ENCODE results near the gene ZNF888. TPM values are rescaled to one million over a fixed set of nuclear protein-coding genes. Genes with fewer than 3 reads are reported as not detected.

The ZNF888 gene
- total and polyA plus RNA-seq, 9 of the 15 experiments (the other 6 are each of a cell fraction or from before 2014, with no cell fraction given) = 1.6 to 13.3 (median 9.9) TPM

DNA sequence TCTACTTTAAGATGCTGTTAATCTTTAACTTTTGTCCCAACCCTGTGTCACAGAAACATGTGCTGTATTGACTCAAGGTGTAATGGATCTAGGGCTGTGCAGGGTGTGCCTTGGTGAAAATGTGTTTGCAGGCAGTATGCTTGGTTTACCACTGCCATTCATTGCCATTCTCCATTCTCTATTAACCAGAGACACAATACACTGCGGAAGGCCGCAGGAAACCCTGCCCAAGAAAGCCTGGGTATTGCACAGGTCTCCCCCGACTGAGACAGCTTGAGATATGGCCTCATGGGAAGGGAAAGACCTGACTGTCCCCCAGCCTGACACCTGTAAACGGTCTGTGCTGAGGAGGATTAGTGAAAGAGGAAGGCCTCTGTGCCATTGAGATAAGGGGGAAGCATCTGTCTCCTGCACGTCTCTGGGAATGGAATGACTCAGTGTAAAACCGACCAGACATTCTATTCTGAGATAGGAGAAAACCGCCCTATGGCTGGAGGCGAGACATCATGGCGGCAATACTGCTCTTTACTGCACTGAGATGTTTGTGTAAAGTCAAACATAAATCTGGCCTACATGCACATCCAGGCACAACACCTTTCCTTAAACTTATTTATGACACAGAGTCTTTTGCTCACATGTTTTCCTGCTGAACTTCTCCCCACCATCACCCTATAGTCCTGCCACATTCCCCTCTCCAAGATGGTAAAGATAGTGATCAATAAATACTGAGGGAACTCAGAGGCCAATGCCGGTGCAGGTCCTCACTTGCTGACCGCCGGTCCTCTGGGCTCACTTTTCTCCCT lies 13.1 kb upstream of the ZNF888 start (continued):
- TF ChIP-seq, protein P1, sequence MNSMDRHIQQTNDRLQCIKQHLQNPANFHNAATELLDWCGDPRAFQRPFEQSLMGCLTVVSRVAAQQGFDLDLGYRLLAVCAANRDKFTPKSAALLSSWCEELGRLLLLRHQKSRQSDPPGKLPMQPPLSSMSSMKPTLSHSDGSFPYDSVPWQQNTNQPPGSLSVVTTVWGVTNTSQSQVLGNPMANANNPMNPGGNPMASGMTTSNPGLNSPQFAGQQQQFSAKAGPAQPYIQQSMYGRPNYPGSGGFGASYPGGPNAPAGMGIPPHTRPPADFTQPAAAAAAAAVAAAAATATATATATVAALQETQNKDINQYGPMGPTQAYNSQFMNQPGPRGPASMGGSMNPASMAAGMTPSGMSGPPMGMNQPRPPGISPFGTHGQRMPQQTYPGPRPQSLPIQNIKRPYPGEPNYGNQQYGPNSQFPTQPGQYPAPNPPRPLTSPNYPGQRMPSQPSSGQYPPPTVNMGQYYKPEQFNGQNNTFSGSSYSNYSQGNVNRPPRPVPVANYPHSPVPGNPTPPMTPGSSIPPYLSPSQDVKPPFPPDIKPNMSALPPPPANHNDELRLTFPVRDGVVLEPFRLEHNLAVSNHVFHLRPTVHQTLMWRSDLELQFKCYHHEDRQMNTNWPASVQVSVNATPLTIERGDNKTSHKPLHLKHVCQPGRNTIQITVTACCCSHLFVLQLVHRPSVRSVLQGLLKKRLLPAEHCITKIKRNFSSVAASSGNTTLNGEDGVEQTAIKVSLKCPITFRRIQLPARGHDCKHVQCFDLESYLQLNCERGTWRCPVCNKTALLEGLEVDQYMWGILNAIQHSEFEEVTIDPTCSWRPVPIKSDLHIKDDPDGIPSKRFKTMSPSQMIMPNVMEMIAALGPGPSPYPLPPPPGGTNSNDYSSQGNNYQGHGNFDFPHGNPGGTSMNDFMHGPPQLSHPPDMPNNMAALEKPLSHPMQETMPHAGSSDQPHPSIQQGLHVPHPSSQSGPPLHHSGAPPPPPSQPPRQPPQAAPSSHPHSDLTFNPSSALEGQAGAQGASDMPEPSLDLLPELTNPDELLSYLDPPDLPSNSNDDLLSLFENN (IDR thresholded peaks at IDR 0.05; ENCODE audit: low read depth in 2 of 2, low read length in 2 of 2) = peak in 1 of 2 experiments; percentile 87; a peak in 2 of 4 replicates
- TF ChIP-seq MTA1 (IDR thresholded peaks at IDR 0.05; ENCODE audit: borderline replicate concordance) = peak; percentile 81
- TF ChIP-seq TEAD4 (IDR thresholded peaks at IDR 0.05; ENCODE audit: low read length) = peak; percentile 98
- no peak for TF ChIP-seq TEAD4 (CRISPR knock-in tag; IDR thresholded peaks at IDR 0.05; ENCODE audit: borderline replicate concordance)
- TF ChIP-seq CBFA2T3 (IDR thresholded peaks at IDR 0.05) = peak; percentile 100
- TF ChIP-seq, protein P2, sequence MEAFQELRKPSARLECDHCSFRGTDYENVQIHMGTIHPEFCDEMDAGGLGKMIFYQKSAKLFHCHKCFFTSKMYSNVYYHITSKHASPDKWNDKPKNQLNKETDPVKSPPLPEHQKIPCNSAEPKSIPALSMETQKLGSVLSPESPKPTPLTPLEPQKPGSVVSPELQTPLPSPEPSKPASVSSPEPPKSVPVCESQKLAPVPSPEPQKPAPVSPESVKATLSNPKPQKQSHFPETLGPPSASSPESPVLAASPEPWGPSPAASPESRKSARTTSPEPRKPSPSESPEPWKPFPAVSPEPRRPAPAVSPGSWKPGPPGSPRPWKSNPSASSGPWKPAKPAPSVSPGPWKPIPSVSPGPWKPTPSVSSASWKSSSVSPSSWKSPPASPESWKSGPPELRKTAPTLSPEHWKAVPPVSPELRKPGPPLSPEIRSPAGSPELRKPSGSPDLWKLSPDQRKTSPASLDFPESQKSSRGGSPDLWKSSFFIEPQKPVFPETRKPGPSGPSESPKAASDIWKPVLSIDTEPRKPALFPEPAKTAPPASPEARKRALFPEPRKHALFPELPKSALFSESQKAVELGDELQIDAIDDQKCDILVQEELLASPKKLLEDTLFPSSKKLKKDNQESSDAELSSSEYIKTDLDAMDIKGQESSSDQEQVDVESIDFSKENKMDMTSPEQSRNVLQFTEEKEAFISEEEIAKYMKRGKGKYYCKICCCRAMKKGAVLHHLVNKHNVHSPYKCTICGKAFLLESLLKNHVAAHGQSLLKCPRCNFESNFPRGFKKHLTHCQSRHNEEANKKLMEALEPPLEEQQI (IDR thresholded peaks at IDR 0.05) = peak; percentile 89; the same call in 1 of the 2 replicates
- TF ChIP-seq TEAD2 (tag; IDR thresholded peaks at IDR 0.05) = peak; percentile 58; the same call in 1 of the 2 replicates
- TF ChIP-seq CBX1 (IDR thresholded peaks at IDR 0.05; ENCODE audit: low read depth) = no peak
- TF ChIP-seq, protein P3, sequence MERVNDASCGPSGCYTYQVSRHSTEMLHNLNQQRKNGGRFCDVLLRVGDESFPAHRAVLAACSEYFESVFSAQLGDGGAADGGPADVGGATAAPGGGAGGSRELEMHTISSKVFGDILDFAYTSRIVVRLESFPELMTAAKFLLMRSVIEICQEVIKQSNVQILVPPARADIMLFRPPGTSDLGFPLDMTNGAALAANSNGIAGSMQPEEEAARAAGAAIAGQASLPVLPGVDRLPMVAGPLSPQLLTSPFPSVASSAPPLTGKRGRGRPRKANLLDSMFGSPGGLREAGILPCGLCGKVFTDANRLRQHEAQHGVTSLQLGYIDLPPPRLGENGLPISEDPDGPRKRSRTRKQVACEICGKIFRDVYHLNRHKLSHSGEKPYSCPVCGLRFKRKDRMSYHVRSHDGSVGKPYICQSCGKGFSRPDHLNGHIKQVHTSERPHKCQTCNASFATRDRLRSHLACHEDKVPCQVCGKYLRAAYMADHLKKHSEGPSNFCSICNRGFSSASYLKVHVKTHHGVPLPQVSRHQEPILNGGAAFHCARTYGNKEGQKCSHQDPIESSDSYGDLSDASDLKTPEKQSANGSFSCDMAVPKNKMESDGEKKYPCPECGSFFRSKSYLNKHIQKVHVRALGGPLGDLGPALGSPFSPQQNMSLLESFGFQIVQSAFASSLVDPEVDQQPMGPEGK (CRISPR knock-in tag; IDR thresholded peaks at IDR 0.05; ENCODE audit: borderline replicate concordance) = no peak
- no peak for TF ChIP-seq CAMTA2 (CRISPR knock-in tag; conservative IDR thresholded peaks at IDR 0.05)
- TF ChIP-seq HNRNPL (IDR thresholded peaks at IDR 0.05; ENCODE audit: low read depth, low read length) = no peak
- no peak for TF ChIP-seq POLR3G (IDR thresholded peaks at IDR 0.05; ENCODE audit: extremely low read depth, insufficient read length, insufficient replicate concordance)
- TF ChIP-seq CCNT2 (IDR thresholded peaks at IDR 0.05; ENCODE audit: borderline replicate concordance, extremely low read depth, insufficient read length, low read depth, low read length) = peak; percentile 85
- peak; percentile 99 for TF ChIP-seq GATA2 (CRISPR knock-in tag; IDR thresholded peaks at IDR 0.05)
- TF ChIP-seq L3MBTL2 (IDR thresholded peaks at IDR 0.05) = peak; percentile 84
- TF ChIP-seq POLR2B (IDR thresholded peaks at IDR 0.05; ENCODE audit: low read depth, partially characterized antibody) = peak; percentile 13
- TF ChIP-seq EP300 (IDR thresholded peaks at IDR 0.05; ENCODE audit: low read length) = peak; percentile 98
- TF ChIP-seq ATF7 (IDR thresholded peaks at IDR 0.05) = peak; percentile 86
- no peak for TF ChIP-seq SRSF1 (IDR thresholded peaks at IDR 0.05; ENCODE audit: low read depth, low read length)
- peak; percentile 97 for TF ChIP-seq MTA2 (IDR thresholded peaks at IDR 0.05; ENCODE audit: low read depth)
- TF ChIP-seq ZNF140 (CRISPR knock-in tag; IDR thresholded peaks at IDR 0.05) = no peak
- TF ChIP-seq STAG1 (CRISPR knock-in tag; IDR thresholded peaks at IDR 0.05; ENCODE audit: borderline replicate concordance) = no peak
